Glutamatergic neuron (in vitro differentiated cells): ENCODE data around the gene RHOF. TPM values are rescaled to one million over a fixed set of nuclear protein-coding genes. Genes with fewer than 3 reads are reported as not detected.
"Not testable (repeated sequence)": the region's sequence is repeated elsewhere in the genome, so short reads cannot be mapped to it uniquely, and the experiment has no call there.

Source experiments
- DNase-seq: peaks from one replicate; pipeline ENCODE4 v3.0.0; 2022
- H3K27ac Mint-ChIP-seq: one replicate; pipeline ENCODE4 v1.8.0; 2020; ENCODE audit warnings: mild to moderate bottlenecking, mixed read lengths, inconsistent platforms; ENCODE audit not compliant: unreplicated experiment
- H3K27me3 Mint-ChIP-seq: one replicate; pipeline ENCODE4 v1.8.0; 2020; ENCODE audit warnings: mild to moderate bottlenecking, moderate library complexity, mixed read lengths, inconsistent platforms; ENCODE audit not compliant: unreplicated experiment
- H3K36me3 Mint-ChIP-seq: one replicate; pipeline ENCODE4 v1.8.0; 2020; ENCODE audit warnings: mild to moderate bottlenecking, mixed read lengths, inconsistent platforms; ENCODE audit not compliant: unreplicated experiment
- H3K4me1 Mint-ChIP-seq: one replicate; pipeline ENCODE4 v1.8.0; 2020; ENCODE audit warnings: mild to moderate bottlenecking, low read depth, mixed read lengths, inconsistent platforms; ENCODE audit not compliant: unreplicated experiment
- H3K4me3 Mint-ChIP-seq: one replicate; pipeline ENCODE4 v1.8.0; 2020; ENCODE audit warnings: mild to moderate bottlenecking, mixed read lengths, inconsistent platforms; ENCODE audit not compliant: unreplicated experiment
- H3K9me3 Mint-ChIP-seq: one replicate; pipeline ENCODE4 v1.8.0; 2020; ENCODE audit warnings: mild to moderate bottlenecking, moderate library complexity, mixed read lengths, inconsistent platforms; ENCODE audit not compliant: unreplicated experiment
- CTCF ChIP-seq: fragments of 200-600 bp; sonication (generic); IDR thresholded peaks from one replicate; pipeline ENCODE4 v1.5.0; 2021; ENCODE audit not compliant: partially characterized antibody, unreplicated experiment
- total RNA-seq: library from RNA; stranded (reverse); fragmentation: NEBNext Ultra II Directional; extraction: Animal tissue kit (Norgen Biotek cat#: 25700); gene quantifications from one replicate; pipeline ENCODE4 v1.2.1, GENCODE V29; 2021; ENCODE audit not compliant: unreplicated experiment

RHOF gene
- total RNA-seq, 1 donor from 2014 or later = 31.1 TPM

GRCh38 chr12:121767525-121768016, 25.9 kb downstream of the RHOF start:
- no peaks in the 10 kb centered on the region for H3K36me3 Mint-ChIP-seq
- DNase-seq = peak; percentile 88
- TF ChIP-seq CTCF = no peak
- H3K4me3 Mint-ChIP-seq = peak overlapping the region; percentile 82
- H3K9me3 Mint-ChIP-seq = peaks cover 18% of the 10 kb centered on the region
- peaks cover 37% of the 10 kb centered on the region for H3K4me1 Mint-ChIP-seq
- peaks cover 12% of the 10 kb centered on the region for H3K27me3 Mint-ChIP-seq
- H3K27ac Mint-ChIP-seq = peak overlapping the region; percentile 99

- Mint-ChIP-seq H3K27me3 (peaks cover 14% of the 10 kb centered on the region), H3K4me3 (no peak overlapping the region), H3K4me1 (peaks cover 43% of the 10 kb centered on the region), H3K36me3 (no peaks in the 10 kb centered on the region), H3K9me3 (peaks cover 16% of the 10 kb centered on the region), H3K27ac (peak overlapping the region; percentile 99)
- TF ChIP-seq CTCF = no peak
- no peak for DNase-seq
These were observed 27.0 kb downstream of the RHOF start for GRCh38 chr12:121766290-121767039.

GRCh38 chr12:121765573-121765972, 27.9 kb downstream of the RHOF start:
- no peak for TF ChIP-seq CTCF
- peaks cover 14% of the 10 kb centered on the region for H3K27me3 Mint-ChIP-seq
- no peak overlapping the region for H3K4me3 Mint-ChIP-seq
- H3K9me3 Mint-ChIP-seq = peaks cover 20% of the 10 kb centered on the region
- peak overlapping the region; percentile 99 for H3K27ac Mint-ChIP-seq
- DNase-seq = peak; percentile 48
- peaks cover 44% of the 10 kb centered on the region for H3K4me1 Mint-ChIP-seq
- no peaks in the 10 kb centered on the region for H3K36me3 Mint-ChIP-seq

GRCh38 chr12:121764808-121765207, 28.7 kb downstream of the RHOF start:
- Mint-ChIP-seq H3K4me1 (peaks cover 38% of the 10 kb centered on the region), H3K27ac (peak overlapping the region; percentile 99), H3K27me3 (peaks cover 15% of the 10 kb centered on the region), H3K9me3 (peaks cover 23% of the 10 kb centered on the region), H3K4me3 (no peak overlapping the region), H3K36me3 (no peaks in the 10 kb centered on the region)
- no peak for TF ChIP-seq CTCF
- no peak for DNase-seq

- Mint-ChIP-seq H3K27me3 (peaks cover 9% of the 10 kb centered on the region), H3K4me3 (peak overlapping the region; percentile 8), H3K27ac (peak overlapping the region; percentile 75), H3K4me1 (peaks cover 23% of the 10 kb centered on the region), H3K36me3 (no peaks in the 10 kb centered on the region), H3K9me3 (peaks cover 16% of the 10 kb centered on the region)
- TF ChIP-seq CTCF = no peak
- DNase-seq = no peak
These were observed 31.2 kb downstream of the RHOF start for GRCh38 chr12:121762269-121762668.

- H3K4me3 Mint-ChIP-seq, H3K27ac Mint-ChIP-seq, H3K36me3 Mint-ChIP-seq, DNase-seq: not testable (repeated sequence)
- peaks cover 24% of the 10 kb centered on the region for H3K9me3 Mint-ChIP-seq
- peaks cover 15% of the 10 kb centered on the region for H3K4me1 Mint-ChIP-seq
- H3K27me3 Mint-ChIP-seq = peaks cover 13% of the 10 kb centered on the region
These were observed 35.0 kb downstream of the RHOF start for GRCh38 chr12:121758536-121758935.
